GM19099 (cell line): ENCODE measurements around the gene SUN3.

Experiments
- POLR2A ChIP-seq: IDR thresholded peaks from 3 replicates; pipeline ENCODE4 v1.6.1; 2011; ENCODE audit warnings: low read depth; ENCODE audit not compliant: insufficient read length; ENCODE audit errors: extremely low read depth

The SUN3 gene

GRCh38 chr7:48040944-48041652 lies 12.2 kb upstream of the SUN3 start:
- no peak for TF ChIP-seq POLR2A

- no peak for TF ChIP-seq POLR2A
These were observed 10.1 kb upstream of the SUN3 start for GRCh38 chr7:48038815-48039506.

GRCh38 chr7:48035967-48036478 lies 7.1 kb upstream of the SUN3 start:
- no peak for TF ChIP-seq POLR2A

GRCh38 chr7:48035301-48035966 lies 6.5 kb upstream of the SUN3 start, which contains the start of gene C7orf57:
Gene C7orf57, plus strand, starts transcription at chr7:48035543. Its CDS starts 766 bp downstream, at chr7:48036309.
- no peak for TF ChIP-seq POLR2A

- TF ChIP-seq POLR2A, result no peak
These were observed 5.0 kb upstream of the SUN3 start for GRCh38 chr7:48033922-48034321.

- TF ChIP-seq POLR2A, result no peak
These were observed 2.2 kb upstream of the SUN3 start for GRCh38 chr7:48031111-48031510.

GRCh38 chr7:48025624-48026023 lies 3.3 kb downstream of the SUN3 start:
- no peak for TF ChIP-seq POLR2A

- no peak for TF ChIP-seq POLR2A
These were observed 11.2 kb downstream of the SUN3 start for GRCh38 chr7:48017674-48018073.

GRCh38 chr7:48016641-48017040 lies 12.3 kb downstream of the SUN3 start:
- no peak for TF ChIP-seq POLR2A

GRCh38 chr7:48011951-48012350 lies 17.0 kb downstream of the SUN3 start:
- TF ChIP-seq POLR2A, result no peak

GRCh38 chr7:48011323-48011722 lies 17.6 kb downstream of the SUN3 start:
- no peak for TF ChIP-seq POLR2A

- no peak for TF ChIP-seq POLR2A
These were observed 19.0 kb downstream of the SUN3 start for GRCh38 chr7:48009954-48010353.

- no peak for TF ChIP-seq POLR2A
These were observed 19.6 kb downstream of the SUN3 start for GRCh38 chr7:48009257-48009656.

- TF ChIP-seq POLR2A, result no peak
These were observed 22.0 kb downstream of the SUN3 start for GRCh38 chr7:48006866-48007265.

GRCh38 chr7:48004638-48005037 lies 24.3 kb downstream of the SUN3 start:
- TF ChIP-seq POLR2A, result no peak

GRCh38 chr7:48004032-48004431 lies 24.9 kb downstream of the SUN3 start:
- TF ChIP-seq POLR2A, result no peak
